Myocyte (in vitro differentiated cells): ENCODE measurements around the gene KAT2B. TPM values are rescaled to one million over a fixed set of nuclear protein-coding genes. Genes with fewer than 3 reads are reported as not detected.
A peak's percentile ranks its signal among the peaks of the same experiment; 100 is the strongest.
"Not testable (repeated sequence)": the region's sequence is repeated elsewhere in the genome, so short reads cannot be mapped to it uniquely, and the experiment has no call there.

Experiments used
- DNase-seq: peaks from one replicate; pipeline ENCODE4 v3.0.0-alpha.2; 2012; ENCODE audit warnings: low read depth
- polyA plus RNA-seq: library from polyadenylated mRNA; unstranded; fragments of >200 nt; gene quantifications from one replicate; pipeline ENCODE4 v1.2.1, GENCODE V29; 2012; ENCODE audit warnings: missing spikeins
- total RNA-seq: library from RNA; depleted of rRNA; stranded (reverse); fragments of >200 nt; gene quantifications from 2 replicates; pipeline ENCODE4 v1.2.3, GENCODE V29; 2014

KAT2B gene
- total RNA-seq = 25.3 and 26.6 TPM in 2 replicates
- 7.0 TPM for polyA plus RNA-seq

DNA sequence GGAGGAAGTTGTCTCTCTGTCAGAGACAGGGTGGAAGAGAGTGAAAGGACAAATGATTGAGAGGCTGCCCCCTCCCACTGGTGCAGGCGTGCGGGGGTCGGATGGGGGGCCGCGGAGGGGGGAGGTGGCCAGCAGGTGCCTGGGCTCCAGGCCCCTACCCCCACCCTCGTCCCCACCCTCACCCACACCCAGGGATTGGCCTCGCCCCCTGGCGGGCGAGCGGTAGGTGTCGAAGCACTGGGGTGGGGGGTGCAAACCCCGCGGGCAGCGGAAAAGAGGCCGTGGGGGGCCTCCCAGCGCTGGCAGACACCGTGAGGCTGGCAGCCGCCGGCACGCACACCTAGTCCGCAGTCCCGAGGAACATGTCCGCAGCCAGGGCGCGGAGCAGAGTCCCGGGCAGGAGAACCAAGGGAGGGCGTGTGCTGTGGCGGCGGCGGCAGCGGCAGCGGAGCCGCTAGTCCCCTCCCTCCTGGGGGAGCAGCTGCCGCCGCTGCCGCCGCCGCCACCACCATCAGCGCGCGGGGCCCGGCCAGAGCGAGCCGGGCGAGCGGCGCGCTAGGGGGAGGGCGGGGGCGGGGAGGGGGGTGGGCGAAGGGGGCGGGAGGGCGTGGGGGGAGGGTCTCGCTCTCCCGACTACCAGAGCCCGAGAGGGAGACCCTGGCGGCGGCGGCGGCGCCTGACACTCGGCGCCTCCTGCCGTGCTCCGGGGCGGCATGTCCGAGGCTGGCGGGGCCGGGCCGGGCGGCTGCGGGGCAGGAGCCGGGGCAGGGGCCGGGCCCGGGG, at the start of gene KAT2B:
Gene KAT2B, plus strand, starts transcription at position 682 of the 783 bp plus-strand sequence. Its CDS starts 32 bp downstream, at position 714.
- peak; percentile 84 for DNase-seq

DNA sequence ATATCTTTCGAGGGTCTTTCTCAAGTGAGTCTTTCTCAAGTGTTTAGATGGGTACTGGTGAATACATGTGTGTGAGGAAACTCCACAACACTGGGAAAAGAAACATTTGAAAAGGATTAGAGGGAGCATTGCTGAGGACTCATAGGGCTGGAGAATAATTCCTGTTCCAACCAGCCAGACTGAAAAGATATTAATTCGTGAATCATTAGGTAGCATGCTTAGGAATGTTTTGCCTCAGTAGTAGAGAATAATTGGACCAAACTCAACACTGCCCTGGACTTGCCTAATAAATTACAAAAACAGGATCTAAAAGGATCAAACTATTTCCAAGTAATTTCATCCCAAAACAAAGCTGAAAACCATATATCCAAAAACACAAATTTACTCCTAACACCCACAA, 45.5 kb upstream of the KAT2B start:
- DNase-seq = no peak

DNA sequence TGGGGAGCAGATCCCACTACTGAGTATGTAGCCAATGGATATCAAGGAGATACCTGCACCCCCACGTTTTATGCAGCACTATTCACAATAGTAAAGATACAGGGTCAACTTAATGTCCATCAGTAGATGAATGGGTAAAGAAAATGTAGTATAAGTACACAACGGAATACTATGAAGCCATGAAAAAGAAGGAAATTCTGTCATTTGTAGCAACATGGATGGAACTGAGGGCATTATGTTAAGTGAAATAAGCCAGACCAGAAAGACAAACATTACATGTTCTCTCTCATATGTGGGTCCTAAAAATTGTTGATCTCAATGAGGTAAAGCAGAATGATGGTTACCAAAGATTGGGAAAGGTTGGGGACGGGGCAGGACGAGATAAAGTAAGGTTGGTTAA, 42.7 kb upstream of the KAT2B start:
- no peak for DNase-seq

DNA sequence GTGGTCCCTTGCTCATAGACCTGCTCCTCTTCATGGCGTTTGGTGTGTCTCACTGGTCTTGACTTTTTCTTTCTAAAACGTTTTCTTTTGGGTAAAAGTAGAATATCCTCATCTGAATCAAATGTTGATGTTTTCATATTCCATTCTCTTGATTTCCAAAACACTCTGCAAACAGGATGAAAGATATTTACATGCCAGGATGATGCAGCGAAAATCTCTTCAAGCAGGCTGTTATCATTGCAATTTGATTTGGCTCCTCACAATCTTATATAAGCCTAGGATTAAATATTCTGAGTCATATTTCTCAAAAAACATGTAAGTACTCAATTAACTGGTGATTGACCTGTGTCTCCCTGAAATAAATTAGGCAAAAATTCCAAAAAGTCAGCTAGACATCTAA, 38.3 kb upstream of the KAT2B start:
- DNase-seq = no peak

- DNase-seq = no peak
Observed at GRCh38 chr3:20007960-20008359, 32.3 kb upstream of the KAT2B start.

GRCh38 chr3:20008646-20009045, 31.6 kb upstream of the KAT2B start:
- no peak for DNase-seq

- no peak for DNase-seq
Observed at GRCh38 chr3:20012164-20012563, 28.1 kb upstream of the KAT2B start, which contains the start of gene PP2D1. PP2D1 (minus strand) TSS chr3:20012264; CDS start chr3:20012072, 192 bp downstream.

- no peak for DNase-seq
Observed at GRCh38 chr3:20013396-20013795, 26.9 kb upstream of the KAT2B start.

DNA sequence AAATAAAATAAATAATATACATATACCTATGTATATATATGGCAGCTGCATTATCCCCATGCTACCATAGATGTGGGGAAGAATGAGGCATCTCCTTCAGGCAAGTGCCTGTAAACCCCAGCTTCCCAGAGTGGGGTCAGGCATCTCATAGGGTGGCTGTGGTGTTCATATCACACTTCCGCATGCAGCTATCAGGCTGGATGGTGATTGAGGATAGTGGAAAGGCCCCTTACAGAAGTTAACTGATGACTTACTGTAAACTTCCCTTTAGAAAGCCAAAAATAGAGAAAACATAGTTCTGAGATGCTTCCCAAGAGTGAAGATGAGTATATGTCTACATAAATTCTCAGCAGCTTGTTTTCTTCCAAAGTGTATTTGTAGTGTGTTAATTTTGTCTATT, 24.7 kb upstream of the KAT2B start:
- no peak for DNase-seq

GRCh38 chr3:20016076-20016475, 24.2 kb upstream of the KAT2B start:
- DNase-seq = not testable (repeated sequence)

GRCh38 chr3:20022954-20023622, 17.2 kb upstream of the KAT2B start:
- DNase-seq = no peak

GRCh38 chr3:20023623-20024405, 16.4 kb upstream of the KAT2B start:
- no peak for DNase-seq

DNA sequence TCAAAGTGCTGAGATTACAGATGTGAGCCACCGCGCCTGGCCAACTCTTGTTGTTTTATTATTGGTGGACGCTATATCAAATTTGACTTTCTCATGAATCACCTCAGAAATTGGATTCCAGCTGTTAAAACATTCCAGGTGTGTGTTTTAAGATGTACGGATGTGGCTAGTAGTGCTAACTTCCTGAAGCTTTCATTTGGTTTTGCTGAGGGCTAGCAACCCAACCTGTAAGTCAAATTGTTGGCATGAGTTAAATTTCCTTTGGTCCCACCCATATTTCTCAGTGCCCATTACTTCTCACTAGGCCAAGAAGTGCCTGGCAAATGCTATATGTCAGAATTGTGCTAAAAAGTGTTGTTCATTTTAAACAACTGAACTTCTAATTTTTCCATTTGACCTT, 13.1 kb upstream of the KAT2B start:
- DNase-seq = no peak

- DNase-seq = no peak
Observed at GRCh38 chr3:20028905-20029331, 11.3 kb upstream of the KAT2B start.

DNA sequence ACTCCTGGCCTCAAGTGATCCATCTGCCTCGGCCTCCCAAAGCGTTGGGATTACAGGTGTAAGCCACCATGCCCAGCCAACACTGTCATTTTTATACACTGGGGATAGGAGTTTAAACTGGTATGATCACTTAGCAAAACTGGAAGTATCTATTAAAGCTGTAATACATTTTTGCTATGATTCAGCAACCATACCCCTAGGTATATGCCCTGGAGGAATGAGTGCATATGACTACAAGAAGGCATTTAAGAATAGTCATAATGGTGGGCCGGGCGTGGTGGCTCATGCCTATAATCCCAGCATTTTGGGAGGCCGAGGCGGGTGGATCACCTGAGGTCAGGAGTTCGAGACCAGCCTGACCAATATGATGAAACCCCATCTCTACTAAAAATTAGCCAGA, 8.3 kb upstream of the KAT2B start:
- not testable (repeated sequence) for DNase-seq

DNA sequence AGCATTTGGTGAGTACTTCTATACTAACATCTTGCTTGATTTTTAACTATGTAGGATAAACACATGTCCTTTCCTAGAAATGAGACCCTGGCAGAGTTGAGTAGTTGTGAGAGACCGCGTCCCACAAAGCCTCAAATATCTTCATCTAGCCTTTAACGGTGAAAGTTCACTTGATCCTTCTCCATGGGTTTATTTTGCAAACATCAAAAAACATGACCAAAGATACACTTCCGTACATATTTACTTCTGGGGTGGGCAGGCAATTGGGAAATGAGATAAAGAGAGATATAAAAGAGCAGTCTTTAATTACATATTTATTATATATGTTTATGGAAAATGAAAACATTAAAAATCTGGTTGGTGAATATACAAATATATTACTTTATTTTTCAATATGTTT, 5.2 kb upstream of the KAT2B start:
- no peak for DNase-seq

DNA sequence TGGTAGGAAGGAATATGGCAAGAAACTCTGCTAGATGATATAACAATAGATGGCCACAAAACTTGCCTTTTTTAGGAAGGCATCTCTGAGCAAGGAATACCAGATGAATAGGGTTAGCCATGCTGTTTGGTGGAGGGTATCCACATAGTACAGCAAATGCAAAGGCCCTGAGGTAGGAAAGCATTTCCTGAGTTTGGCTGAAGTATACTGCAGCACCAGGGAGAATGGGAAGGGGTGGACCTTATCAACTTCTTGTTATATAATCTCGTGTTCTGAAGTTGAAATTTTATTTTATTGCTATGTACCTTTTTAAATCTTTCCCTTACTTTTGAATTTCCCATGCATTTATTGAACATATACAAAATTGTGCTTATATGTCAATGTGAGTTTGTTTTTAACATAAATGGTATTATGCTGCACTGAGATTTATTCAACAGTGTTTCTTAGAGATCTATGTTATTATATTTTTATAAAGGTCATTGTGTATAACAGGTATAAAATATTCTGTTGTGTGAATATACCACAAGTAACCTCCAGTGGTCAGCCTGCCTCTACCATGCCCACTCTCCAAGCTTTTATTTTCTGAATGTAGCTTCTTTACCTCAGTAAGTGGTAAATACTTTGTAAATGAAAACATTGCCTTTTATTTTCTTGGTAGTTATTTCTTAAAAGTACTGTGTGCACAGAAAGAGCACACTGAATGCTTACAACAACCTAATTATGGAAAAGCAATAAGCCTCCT, 2.8 kb upstream of the KAT2B start:
- DNase-seq = no peak

GRCh38 chr3:20038699-20039465, 1.4 kb upstream of the KAT2B start:
- no peak for DNase-seq

DNA sequence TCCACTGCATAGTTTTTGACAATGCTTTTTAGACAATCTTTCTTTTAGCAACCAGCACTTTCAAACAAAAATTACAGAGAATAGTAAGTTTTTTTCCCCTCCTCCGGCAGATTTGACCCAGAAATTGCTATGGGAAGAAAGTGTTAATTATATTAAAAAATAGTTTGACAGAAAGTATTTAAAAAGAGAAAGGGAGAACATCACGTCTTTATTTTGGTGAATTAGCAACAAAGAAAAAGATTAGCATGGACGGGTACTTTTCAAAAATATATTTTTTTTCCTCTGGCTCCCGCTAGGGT, 831 bp upstream of the KAT2B start:
- DNase-seq = no peak

DNA sequence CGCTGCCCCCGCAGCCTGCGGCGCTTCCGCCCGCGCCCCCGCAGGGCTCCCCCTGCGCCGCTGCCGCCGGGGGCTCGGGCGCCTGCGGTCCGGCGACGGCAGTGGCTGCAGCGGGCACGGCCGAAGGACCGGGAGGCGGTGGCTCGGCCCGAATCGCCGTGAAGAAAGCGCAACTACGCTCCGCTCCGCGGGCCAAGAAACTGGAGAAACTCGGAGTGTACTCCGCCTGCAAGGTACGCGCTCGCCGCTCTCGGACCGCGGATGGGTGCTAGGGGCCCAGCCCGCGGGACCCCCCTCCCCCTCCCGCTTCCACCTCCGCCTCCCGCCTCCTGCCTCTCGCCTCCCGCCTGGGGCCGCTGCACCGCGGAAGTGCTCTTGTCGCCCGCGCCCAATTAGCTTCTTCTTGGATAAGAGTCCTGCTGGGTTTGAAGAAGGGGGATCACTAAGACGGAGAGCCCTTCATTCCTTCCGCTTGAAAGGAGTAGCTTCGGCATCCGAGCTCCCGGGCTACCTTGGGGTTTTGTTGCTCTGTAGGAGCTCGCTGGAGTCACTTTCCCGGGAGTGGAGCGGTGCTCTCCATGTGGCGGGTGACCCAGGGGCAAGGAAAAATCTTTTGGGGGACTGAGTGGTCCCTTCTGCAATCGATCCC, 426 bp downstream of the KAT2B start:
- peak; percentile 80 for DNase-seq
